ENCODE data around the gene ZG16.

Gene ZG16

GRCh38 chr16:29807426-29808218, 29.6 kb downstream of the ZG16 start:
- DNase-seq (ENCODE audit: low read depth in 1 of 2, low spot score in 1 of 2), result peak; percentile 62 to 75

GRCh38 chr16:29808219-29808900, 30.3 kb downstream of the ZG16 start:
- DNase-seq (ENCODE audit: low read depth in 1 of 2, low spot score in 1 of 2), result no peak

- DNase-seq (ENCODE audit: low read depth in 1 of 2, low spot score in 1 of 2), result no peak
Observed at GRCh38 chr16:29809031-29809747, 31.1 kb downstream of the ZG16 start.

GRCh38 chr16:29809850-29810698, 32.0 kb downstream of the ZG16 start:
- no peak for DNase-seq (ENCODE audit: low read depth in 1 of 2, low spot score in 1 of 2)

GRCh38 chr16:29810699-29811169, 32.7 kb downstream of the ZG16 start:
- DNase-seq (ENCODE audit: low read depth in 1 of 2, low spot score in 1 of 2), result no peak

- DNase-seq (ENCODE audit: low read depth in 1 of 2, low spot score in 1 of 2), result peak in 1 of 2 donors; percentile 27
Observed at GRCh38 chr16:29811170-29811895, 33.3 kb downstream of the ZG16 start.

GRCh38 chr16:29811896-29812665, 34.0 kb downstream of the ZG16 start, which contains the start of gene PRRT2:
Gene PRRT2 (plus strand): TSS chr16:29812193. CDS start chr16:29813055, 862 bp downstream.
- DNase-seq (ENCODE audit: low read depth in 1 of 2, low spot score in 1 of 2), result no peak

GRCh38 chr16:29812754-29813643, 34.9 kb downstream of the ZG16 start:
- no peak for DNase-seq (ENCODE audit: low read depth in 1 of 2, low spot score in 1 of 2)

- DNase-seq (ENCODE audit: low read depth in 1 of 2, low spot score in 1 of 2), result no peak
Observed at GRCh38 chr16:29813644-29814562, 35.8 kb downstream of the ZG16 start.

GRCh38 chr16:29814592-29814991, 36.5 kb downstream of the ZG16 start:
- no peak for DNase-seq (ENCODE audit: low read depth in 1 of 2, low spot score in 1 of 2)

GRCh38 chr16:29815032-29815721, 37.1 kb downstream of the ZG16 start:
- DNase-seq (ENCODE audit: low read depth in 1 of 2, low spot score in 1 of 2), result peak in 1 of 2 donors; percentile 34

GRCh38 chr16:29815793-29816693, 38.0 kb downstream of the ZG16 start, which contains the start of gene PAGR1:
Gene PAGR1 (plus strand): TSS chr16:29816152. CDS start chr16:29816526, 374 bp downstream.
- peak; percentile 96 to 97 for DNase-seq (ENCODE audit: low read depth in 1 of 2, low spot score in 1 of 2)

- no peak for DNase-seq (ENCODE audit: low read depth in 1 of 2, low spot score in 1 of 2)
Observed at GRCh38 chr16:29816694-29817441, 38.8 kb downstream of the ZG16 start.

- no peak for DNase-seq (ENCODE audit: low read depth in 1 of 2, low spot score in 1 of 2)
Observed at GRCh38 chr16:29818082-29818481, 40.0 kb downstream of the ZG16 start.

GRCh38 chr16:29819506-29819905, 41.5 kb downstream of the ZG16 start:
- no peak for DNase-seq (ENCODE audit: low read depth in 1 of 2, low spot score in 1 of 2)

All from activated T-helper 1 cell treated with anti-CD3 and anti-CD28 coated beads, Interleukin-2, amount 50 U/mL, for 16 hours (primary cell).